ENCODE results near the gene TRIM8.

Gene TRIM8

DNA sequence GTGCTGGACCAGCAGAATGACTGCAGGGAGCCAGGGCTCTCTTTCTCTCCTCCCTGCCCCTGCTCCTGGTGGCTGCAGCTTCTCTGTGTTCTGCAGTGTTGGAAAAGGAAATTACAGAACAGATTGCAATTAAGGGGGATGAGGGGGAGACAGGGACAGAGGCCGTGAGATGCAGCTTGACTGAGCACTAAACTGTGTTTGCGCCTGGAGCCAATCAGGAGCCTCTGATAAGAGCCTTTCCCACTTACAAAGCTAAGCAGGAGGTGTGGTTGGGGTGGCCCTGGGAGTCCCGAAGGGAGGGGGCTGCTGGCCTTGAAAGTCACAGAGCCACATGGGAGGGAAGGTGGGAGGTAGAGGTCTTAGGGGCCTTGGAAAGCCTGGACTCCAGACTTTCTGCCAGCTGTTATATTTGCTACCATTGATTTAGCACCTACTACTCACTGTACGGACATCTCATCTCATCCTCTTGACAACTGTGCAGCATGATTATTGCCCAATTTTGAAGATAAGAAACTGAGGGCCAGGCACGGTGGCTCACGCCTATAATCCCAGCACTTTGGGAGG lies 26.7 kb downstream of the TRIM8 start:
- no peak for TF ChIP-seq POLR2A (IDR thresholded peaks at IDR 0.05; ENCODE audit: low read depth, low read length)
- no peak for FAIRE-seq

DNA sequence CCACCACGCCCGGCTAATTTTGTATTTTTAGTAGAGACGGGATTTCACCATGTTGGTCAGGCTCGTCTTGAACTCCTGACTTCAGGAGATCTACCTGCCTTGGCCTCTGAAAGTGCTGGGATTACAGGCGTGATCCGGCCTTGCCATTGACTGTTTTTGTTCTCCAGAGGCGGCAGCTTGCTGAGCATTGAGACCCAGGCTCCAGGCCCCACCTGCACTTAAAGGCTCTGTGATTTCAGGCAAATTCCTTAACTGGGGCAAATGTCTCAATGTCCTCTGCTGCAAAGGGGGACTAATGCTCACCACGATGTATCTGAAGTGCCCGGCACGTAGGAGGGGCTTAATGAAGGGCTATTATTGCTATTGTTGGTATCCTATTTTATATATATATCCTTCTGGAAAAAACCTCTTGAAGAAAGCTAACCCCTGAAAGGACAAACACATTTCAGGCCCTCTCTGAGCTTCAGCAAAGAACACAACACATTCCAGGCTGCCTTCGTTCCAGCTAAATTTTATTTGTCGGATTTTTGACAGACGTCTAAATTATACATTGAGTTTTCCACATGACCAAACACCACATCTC lies 29.0 kb downstream of the TRIM8 start:
- no peak for DNase-seq (ENCODE audit: insufficient read length, low spot score)
- no peak for TF ChIP-seq POLR2A (IDR thresholded peaks at IDR 0.05; ENCODE audit: low read depth, low read length)
- no peak for FAIRE-seq

More for the DNA sequence above, 26.7 kb downstream of the TRIM8 start:
- no peak for DNase-seq (ENCODE audit: insufficient read length, low spot score)

DNA sequence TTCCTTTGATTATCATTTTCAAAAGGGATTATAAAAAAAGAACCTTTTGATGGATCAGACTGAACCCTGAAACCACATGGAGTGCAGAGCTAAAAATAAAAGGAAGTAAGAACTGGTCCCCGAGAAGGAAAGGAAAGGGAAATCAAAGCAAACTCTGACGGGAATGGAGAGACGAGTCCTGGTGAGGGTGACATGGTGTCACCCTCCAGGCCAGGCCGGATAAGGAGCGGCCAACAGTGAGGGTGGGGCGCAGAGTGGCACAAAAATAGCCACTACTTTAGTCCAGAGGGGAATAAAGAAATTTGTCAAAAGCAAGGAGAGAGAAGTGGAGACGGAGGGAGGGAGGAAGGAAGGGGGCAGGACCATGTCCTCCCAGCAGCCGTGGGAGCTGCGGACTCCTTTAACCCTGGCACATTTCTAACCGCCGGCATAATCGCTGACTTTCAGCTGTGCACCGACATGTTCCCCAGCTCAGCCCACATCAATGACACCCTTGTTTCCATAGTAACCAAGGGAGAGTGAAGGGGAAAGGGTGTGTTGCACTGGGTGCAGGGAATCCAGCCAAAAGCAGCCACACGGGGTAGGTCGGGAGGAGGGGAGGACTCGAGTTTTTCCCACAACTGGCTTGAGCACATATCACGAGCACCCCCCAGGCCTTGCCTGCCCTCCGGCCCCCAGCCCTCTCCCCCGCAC lies 29.7 kb downstream of the TRIM8 start:
- DNase-seq (ENCODE audit: insufficient read length, low spot score) (no peak), FAIRE-seq (no peak)
- TF ChIP-seq POLR2A (IDR thresholded peaks at IDR 0.05; ENCODE audit: low read depth, low read length), result no peak

DNA sequence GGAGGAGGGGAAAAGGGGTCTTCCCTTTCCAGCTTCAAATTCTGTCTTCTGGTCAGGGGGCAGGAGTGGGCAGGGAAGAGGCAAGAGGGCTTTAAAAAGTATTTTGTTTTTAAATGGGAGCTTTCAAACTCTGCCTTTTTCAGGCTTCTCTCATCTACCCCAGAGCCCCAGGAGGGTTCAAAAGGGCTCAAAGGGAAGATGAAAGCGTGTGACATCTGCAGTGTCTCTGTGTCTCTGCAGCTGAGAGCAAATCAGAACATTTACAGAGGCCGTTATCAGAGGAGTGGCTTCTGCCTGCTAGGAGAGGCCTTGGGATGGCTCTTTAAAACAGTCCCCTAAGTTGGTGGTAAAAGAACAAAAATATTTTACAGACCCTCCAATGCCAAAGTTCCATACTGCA lies 30.3 kb downstream of the TRIM8 start:
- DNase-seq (ENCODE audit: insufficient read length, low spot score) (no peak), FAIRE-seq (no peak)
- no peak for TF ChIP-seq POLR2A (IDR thresholded peaks at IDR 0.05; ENCODE audit: low read depth, low read length)

DNA sequence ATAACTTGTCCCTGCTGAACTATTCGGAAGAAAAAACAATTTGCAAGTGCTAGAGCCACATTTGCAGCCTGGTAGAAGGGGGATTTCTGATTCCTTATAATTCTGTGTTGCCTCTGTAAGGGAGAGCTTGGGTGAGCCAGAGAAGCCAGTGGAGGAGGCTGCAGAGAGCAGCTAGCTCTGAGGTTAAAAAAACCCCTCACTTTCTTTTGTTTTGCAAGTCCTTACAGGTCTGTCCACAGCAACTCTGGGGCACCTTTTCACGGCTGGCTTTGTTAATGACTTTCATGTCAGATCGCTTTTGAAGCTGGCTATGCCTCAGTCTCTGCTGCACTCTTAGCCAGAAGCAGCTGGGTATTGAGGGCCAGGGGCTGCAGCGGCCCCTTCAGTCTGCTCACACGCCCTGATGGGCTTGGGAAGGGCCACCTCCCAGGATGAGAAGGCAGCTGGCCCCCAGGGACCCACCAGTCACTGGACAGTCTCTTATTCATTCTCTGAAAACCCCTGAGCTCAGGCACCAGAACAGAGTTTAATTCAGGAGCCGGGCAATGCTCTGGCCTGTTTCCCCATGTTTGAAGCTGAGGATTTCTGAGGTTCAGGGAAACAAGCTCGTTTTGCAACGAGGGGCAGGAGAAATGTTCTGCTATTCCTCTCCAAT lies 30.9 kb downstream of the TRIM8 start:
- FAIRE-seq (no peak), DNase-seq (ENCODE audit: insufficient read length, low spot score) (no peak)
- TF ChIP-seq POLR2A (IDR thresholded peaks at IDR 0.05; ENCODE audit: low read depth, low read length), result no peak

DNA sequence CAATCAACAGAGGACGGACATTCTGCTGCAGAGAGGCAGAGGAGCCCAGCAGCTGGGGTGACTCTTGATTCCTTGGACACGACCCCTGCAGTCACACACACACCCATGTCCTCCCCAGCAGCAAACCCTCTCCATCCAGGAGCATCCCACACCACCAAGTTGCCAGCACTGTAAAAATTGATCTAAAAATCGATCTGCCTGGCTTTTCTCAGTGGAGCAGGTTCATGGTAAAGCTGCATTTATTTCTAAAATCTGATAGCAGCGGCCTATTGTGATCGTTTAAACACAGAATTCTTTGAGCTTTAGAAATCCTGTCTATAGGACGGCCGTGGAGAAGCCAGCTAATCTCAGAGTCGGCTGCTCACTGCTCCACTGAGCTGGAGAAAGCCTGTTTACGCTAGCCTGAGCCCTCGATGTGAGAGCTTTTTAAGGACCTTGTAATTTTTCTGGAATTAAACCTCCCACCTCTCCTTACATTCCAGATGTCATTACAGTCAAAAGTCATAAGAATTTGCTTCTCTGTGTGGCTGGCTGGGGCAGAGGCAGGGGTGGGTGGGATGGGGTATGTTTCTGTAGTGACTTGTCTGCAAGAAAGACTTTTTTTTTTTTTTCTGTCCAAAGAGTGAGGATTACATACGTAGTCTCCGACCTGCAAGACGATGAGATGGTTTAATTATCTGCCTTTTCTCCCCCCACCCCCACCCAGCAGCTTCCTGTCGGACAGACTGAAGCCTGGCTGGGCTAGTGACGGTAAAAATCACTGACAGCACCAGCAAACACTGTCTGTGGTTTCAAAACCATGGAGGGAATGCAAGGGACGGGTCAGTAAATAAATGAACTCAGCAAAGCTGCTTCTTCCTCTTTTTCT lies 31.6 kb downstream of the TRIM8 start:
- no peak for TF ChIP-seq POLR2A (IDR thresholded peaks at IDR 0.05; ENCODE audit: low read depth, low read length)
- no peak for DNase-seq (ENCODE audit: insufficient read length, low spot score)
- no peak for FAIRE-seq

DNA sequence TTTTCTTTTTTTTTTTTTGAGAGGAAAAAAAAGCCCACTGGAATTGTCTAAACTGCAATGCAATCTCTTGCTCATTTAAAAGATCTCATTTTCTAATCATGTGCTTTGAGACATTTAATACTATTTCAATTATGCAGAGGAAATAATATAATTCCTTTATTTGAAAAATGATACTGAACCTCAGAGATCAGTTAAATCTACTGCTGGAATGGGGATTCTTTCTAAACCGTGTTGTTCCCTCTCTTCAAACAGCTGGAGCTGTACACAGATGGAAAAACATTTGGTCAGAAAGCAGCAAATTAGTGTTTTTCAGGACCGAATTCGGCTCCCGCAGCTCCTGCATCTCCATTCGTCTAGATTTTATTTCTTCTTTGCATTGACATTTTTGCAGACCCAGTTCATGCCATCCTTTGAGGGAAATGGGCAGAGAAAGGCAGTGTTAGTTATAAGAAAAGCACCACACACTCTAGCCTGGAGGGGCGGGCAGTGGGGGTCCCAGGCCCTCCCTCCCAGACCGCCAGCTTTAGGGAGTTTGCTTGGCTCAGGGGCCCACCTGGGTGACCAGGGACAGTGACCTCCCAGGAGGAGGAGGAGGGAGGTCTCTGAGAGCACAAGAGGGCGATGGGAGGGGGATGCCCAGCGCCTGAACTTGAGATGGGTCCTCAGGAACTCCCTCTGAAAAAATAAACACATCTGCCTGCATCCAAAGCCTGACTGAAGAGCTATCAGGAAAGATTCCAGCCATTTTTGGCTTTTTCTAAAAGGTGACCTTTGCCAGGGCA lies 32.4 kb downstream of the TRIM8 start:
- FAIRE-seq, result no peak
- no peak for TF ChIP-seq POLR2A (IDR thresholded peaks at IDR 0.05; ENCODE audit: low read depth, low read length)
- DNase-seq (ENCODE audit: insufficient read length, low spot score), result no peak

DNA sequence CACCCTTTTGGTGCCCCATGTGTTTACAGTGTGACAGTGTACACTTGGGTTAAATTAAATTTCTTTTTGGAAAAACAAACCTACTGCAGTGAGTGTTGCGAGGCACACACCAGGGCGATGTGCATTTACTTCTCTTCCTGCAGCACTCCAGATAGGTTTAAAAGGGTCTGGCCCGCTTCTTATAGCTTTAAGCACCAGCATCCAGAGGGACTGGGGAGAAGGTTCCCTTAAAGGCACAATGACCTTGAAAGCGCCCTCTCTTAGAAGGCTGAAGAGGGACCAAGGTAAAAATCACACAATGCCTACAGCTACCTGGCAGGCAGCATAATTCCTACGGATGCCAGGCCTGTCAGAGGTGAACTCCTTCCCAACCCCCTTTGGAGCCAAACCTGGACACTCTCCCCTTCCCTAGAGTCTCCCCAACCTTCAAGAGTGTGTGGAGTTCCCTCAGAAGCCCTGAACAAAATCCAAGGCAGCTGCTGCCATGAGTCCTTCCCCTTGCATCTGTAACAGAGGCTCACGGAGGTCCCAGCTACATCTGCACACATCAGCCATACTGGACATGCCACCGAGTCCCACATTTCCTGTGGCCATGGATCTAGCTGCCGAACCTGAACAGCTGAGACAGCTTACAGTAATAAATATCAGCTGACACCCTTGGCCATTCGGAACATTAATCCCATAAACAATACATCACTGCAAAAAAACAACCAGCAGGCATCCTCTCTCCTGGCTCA lies 33.2 kb downstream of the TRIM8 start:
- TF ChIP-seq POLR2A (IDR thresholded peaks at IDR 0.05; ENCODE audit: low read depth, low read length), result no peak
- FAIRE-seq (no peak), DNase-seq (ENCODE audit: insufficient read length, low spot score) (no peak)

DNA sequence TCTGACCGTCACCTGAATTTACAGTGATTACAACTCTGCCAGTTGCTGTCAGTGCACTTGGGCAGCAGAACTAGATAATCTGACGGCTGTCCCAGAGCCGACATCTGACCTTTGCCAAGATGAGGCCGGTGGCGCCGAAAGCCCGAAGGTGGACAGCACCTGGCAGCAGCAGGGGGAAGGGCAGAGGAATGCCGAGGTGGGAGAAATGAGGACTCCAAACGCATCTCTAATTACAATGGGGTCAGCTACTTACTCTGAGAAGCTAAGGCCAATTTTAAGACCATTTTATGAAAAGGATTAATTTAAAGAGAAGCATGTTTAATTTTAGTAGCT lies 33.8 kb downstream of the TRIM8 start:
- TF ChIP-seq POLR2A (IDR thresholded peaks at IDR 0.05; ENCODE audit: low read depth, low read length), result no peak
- FAIRE-seq (no peak), DNase-seq (ENCODE audit: insufficient read length, low spot score) (no peak)

DNA sequence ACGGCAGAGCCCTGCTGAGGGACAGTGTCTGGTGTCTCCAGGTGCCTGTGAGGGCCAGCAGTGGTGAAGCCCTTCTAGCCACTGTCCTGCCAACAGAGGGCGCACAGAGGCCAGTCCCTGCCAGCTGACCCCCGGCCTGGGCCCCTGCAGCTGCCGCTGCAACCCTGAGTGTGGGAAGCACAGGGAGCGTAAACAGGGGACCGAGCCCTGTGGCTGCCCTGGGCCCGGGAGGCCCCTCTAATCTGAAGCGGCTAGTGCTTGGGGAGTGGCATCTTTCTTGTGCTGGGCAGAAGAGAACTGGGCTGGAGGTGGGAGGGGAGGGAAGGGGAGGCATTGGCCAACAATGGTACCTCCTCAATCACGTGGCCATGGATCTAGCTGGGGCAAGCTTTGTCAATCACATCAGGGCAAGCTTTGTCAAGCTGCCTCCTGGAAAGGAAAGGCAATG lies 34.6 kb downstream of the TRIM8 start:
- no peak for TF ChIP-seq POLR2A (IDR thresholded peaks at IDR 0.05; ENCODE audit: low read depth, low read length)
- DNase-seq (ENCODE audit: insufficient read length, low spot score), result peak; percentile 60
- FAIRE-seq, result no peak

DNA sequence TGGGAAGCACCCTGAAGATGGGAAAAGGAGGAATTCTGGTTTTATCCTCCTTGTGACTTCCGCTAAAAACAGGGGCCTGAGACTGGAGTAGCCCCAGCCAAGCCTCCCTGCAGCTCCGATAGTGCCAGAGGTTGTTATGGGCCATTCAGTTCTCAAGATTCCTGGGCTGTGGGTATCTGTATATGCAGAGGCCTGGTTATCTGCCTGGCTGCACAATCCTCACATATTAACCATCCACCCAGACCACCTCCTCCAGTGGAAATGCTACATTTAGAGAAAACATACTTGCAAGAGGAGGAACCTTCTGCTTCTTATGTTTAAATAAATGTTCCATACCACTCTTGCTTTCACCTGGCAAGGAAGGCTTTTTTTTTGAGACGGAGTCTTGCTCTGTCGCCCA lies 35.3 kb downstream of the TRIM8 start:
- no peak for DNase-seq (ENCODE audit: insufficient read length, low spot score)
- FAIRE-seq, result no peak
- TF ChIP-seq POLR2A (IDR thresholded peaks at IDR 0.05; ENCODE audit: low read depth, low read length), result no peak

DNA sequence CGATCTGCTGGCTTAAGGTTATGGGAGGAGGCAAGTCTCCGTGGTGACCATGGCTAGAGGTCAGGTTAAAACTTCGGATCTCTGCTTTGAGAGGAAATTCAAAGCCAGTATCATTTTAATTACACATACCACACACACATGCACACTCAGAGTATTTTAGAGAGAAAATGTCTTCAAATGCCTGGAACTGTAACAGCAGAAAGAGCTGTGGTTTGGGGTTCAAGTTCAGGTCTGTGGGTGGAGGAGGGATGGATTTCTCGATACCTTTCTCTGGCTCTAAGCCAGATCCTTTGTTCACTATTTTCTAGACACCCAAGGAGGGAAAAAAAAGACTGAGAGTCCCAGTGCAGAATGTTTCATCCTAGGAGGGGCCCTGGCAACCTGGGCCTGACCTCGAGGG lies 37.4 kb downstream of the TRIM8 start:
- FAIRE-seq (no peak), DNase-seq (ENCODE audit: insufficient read length, low spot score) (no peak)
- TF ChIP-seq POLR2A (IDR thresholded peaks at IDR 0.05; ENCODE audit: low read depth, low read length), result no peak

DNA sequence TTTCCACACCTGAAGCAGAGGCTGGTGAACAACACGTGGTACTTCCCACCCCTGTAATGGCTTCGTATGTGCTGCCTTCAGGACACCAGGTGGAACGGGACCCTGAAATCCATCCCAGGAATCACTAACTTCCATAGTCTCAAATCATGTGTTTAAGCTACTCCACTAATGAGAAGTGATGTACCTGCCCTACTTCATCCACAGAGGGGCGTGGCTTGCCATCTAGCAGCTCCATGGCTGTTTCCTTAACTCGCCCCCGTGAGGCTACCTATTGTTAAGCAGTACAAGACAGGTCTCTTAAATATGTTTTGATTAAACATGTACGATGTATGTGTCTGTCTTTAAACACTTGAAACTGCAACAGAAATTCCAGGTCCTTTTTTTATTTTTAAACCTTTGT lies 38.1 kb downstream of the TRIM8 start:
- no peak for FAIRE-seq
- TF ChIP-seq POLR2A (IDR thresholded peaks at IDR 0.05; ENCODE audit: low read depth, low read length), result no peak
- no peak for DNase-seq (ENCODE audit: insufficient read length, low spot score)
